Stimulated activated CD4-positive, alpha-beta T cell treated with anti-CD3 and anti-CD28 coated beads, TNF-alpha, amount 100 ng/mL, for 48 hours (primary cell): ENCODE data around the gene SPINT2.
"Not testable (repeated sequence)": the region's sequence is repeated elsewhere in the genome, so short reads cannot be mapped to it uniquely, and the experiment has no call there.

Source experiments
- DNase-seq, 3 donors: peaks; one replicate each; pipeline ENCODE4 v3.0.0-alpha.2; 2020; ENCODE audit warnings: low read depth in 3 of 3

Gene SPINT2

GRCh38 chr19:38264486-38265212 lies at the start of gene SPINT2:
Gene SPINT2 (plus strand): TSS chr19:38264573. CDS start chr19:38264893, 320 bp downstream.
- peak in 1 of 3 donors; percentile 15 for DNase-seq

DNA sequence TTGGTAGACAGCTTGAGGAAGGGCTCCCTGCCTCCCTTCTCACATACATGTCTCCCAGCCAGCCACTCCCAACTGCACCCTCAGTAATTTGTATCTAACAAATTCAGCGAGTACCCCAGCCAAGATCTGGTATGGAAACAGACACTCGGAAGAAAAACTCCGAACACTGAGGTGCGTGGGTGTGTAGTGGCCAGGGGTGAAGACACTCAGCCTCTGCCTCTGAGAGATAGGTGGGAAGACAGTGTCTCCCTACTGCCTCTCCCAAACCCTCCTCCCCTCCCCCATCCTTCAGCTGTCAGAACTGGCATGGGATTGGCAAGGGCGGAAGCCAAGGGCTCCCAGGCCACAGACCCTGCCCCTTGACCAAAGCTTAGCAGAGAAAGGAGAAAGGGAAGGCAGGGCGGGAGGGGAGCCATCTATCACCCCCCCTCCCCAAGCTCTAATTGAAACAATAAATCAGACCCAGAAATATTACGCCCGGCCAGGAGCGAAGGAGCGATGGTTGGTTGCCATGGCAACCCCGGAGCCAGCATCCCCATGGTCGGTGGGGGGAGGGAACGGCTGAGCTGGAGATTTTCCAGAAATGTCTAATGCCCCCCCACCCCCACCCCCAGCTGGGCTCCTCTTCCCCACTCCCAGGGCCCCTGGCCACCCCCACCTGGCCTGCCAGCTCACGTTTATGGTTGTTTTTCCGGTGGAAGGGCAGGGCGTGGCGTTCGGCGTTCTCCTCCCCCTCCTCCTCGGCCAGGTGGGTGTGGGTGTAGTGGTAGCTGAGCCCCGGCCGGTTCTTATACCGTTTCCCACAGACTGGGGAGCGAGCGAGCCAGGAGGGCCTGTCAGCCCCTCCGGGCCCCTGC lies 47.4 kb upstream of the SPINT2 start:
- DNase-seq, result no peak

GRCh38 chr19:38218204-38218603 lies 46.2 kb upstream of the SPINT2 start:
- DNase-seq, result no peak

DNA sequence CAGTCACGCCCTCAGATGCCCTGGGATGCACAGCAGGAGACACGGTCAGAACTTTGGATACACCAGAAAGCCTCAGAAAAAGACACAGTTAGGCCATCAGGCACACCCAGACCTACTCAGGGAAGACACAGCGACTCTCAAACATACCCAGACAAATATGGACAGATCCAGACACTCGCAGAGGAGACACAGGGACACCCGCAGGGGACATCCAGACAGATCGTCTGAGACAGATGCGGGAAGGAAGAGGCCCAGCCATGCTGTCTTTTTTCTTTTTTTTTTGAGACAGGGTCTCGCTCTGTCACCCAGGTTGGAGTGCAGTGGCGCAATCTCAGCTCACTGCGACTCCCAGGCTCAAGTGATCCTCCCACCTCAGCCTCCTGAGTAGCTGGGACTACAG lies 45.2 kb upstream of the SPINT2 start:
- DNase-seq, result no peak

DNA sequence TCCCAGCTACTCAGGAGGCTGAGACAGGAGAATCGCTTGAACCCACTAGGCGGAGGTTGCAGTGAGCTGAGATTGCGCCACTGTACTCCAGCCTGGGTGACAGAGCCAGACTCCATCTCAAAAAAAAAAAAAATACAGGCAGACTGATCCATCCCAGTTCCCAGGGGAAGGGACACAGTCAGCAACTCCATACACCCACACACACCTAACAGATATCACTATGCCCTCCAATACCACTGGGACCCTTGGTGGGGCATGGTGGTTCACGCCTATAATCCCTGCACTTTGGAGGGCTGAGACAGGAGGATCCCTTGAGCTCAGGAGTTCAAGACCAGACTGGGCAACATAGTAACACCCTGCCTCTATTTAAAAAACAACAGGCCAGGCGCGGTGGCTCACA lies 43.0 kb upstream of the SPINT2 start:
- DNase-seq, result no peak

DNA sequence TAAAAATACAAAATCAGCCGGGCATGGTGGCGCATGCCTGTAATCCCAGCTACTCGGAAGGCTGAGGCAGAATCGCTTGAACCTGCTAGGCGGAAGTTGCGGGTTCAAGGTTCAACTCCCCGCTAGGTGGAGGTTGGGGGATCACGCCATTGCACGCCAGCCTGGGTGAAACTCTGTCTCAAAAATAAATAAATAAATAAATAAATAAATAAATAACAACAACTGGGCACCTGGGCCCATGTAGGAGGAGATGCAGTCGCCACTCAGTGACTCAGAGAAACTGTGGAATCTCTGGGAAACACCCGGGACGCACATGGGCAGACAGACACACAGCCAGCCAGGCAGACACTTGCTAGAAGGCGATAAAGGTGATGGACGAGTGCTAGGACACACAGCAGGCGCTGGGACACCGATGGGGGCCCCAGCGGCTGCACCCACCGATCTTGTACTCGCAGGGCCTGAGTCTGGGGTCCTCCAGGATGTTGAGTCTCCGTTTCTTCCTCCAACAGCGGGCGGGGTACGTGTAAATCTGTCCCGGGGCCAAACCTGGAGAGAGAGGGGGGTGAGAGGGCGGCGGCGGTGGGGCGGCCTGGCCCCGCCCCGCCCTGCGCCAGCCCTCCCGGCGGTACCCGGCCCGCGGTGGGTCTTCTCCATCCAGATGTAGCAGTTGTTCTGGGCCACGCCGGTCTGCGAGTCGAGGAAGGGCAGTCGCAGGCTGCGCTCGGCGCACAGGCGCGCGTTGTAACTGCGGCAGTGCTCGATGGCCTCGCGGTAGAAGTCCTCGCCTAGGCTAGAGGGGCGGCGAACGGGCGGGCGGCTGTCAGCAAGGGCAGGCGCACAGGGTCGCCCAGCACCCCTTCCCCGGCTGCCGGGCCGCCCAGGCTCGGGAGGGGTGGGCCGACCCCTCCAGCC lies 42.2 kb upstream of the SPINT2 start:
- DNase-seq, result no peak

- DNase-seq, result no peak
These were observed 41.3 kb upstream of the SPINT2 start for GRCh38 chr19:38223119-38223523.

DNA sequence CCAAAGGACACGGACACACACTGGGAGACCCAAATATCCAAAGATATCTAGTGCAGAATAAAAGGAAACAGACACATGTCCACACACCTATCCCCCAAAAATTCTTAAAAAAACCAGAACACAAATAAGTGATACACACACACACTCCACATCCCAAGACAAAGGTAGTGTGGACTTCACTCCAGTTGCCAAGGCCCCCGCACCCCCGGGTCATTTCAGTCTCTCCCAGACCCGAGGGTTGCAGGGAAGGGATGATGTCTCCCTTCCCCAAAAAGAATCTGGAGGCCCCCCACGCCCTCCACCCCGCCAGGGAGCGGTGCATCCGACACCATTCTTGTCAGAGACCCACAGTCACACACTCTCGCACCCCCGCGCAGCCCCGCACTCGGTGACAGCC lies 40.8 kb upstream of the SPINT2 start:
- DNase-seq, result no peak

GRCh38 chr19:38224014-38224862 lies 40.1 kb upstream of the SPINT2 start, which contains the start of gene DPF1:
Gene DPF1 (minus strand): TSS chr19:38224222. CDS start chr19:38224142, 80 bp downstream.
- peak in 2 of 3 donors; percentile 48 to 50 for DNase-seq

DNA sequence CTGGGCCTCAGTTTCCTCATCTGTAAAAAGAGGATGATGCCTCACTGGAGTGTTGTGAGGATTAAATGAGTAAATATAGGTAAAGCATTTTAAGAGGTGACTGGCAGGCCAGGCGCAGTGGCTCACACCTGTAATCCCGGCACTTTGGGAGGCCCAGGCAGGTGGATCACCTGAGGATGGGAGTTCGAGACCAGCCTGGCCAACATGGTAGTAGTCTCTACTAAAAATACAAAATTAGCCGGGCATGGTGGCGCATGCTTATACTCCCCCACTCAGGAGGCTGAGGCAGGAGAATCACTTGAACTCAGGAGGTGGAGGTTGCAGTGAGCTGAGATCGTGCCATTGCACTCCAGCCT lies 39.5 kb upstream of the SPINT2 start:
- DNase-seq, result not testable (repeated sequence)

GRCh38 chr19:38227287-38228004 lies 36.9 kb upstream of the SPINT2 start:
- no peak for DNase-seq

DNA sequence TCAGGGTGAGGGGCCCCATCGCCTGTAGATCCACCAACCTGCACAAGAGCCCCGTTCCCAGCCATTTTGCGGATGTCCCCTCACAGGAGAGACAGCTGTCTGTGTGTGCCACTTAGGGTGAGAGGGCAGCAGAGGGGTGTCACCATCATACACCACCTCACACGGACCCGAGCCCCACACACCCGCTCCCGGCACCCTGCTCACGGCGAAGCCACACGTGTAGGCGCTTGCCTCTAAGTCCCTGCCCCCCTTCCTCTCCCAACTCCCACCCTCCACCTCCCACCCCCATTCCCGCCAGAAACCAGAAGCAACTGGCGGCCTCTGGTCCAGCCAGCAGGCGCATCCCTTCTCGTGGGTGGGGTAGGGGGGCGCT lies 36.4 kb upstream of the SPINT2 start:
- no peak for DNase-seq

GRCh38 chr19:38228491-38229439 lies 35.6 kb upstream of the SPINT2 start:
- no peak for DNase-seq

DNA sequence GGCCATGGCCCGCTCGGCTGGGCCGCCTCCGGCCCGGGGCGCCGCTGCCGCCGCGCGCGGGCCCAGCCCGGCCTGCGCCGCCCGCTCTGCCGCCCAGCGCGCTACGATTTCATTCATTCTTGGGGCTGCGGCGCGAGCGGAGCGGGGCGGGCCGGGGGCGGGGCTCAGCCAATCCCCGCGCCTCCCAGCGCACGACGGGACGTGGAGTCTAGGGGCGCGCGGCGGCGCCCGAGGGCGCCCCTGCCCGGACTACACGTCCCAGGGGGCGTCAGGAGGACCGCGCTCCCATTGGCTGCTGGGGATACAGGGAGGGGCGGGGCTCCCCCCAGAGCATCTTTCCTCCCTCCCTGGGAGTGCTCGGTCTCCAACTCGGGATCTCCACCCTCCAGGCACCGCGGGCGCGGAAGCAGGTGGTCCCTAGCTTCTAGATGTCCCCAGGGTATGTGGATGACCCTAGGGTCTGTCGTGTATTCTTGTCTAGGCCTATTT lies 34.7 kb upstream of the SPINT2 start:
- peak; percentile 50 to 71 (median 68) for DNase-seq

DNA sequence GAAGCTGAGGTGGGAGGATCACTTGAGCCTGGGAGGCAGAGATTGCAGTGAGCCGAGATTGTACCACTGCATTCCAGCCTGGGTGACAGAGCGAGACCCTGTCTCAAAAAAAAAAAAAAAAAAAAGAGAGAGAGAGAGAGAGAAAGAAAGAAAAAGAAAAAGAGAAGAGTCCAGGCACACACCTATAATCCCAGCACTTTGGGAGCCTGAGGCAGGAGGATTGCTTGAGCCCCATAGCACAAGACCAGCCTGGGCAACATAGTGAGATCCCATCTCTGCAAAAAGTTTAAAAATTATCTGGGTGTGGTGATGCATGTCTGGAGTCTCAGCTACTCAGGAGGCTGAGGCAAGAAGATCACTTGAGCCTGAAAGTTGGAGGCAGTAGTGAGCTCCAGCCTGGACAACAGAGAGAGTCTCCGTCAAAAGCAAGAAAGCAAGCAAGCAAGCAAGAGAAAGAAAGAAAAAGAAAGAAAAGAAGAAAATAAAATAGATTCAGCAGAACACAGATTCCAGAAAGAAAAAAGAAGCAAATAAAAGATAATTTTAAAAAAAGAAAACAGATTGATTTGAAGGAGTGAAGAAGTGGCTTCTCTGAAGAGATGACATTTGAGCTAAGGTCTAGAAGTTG lies 33.8 kb upstream of the SPINT2 start:
- DNase-seq, result not testable (repeated sequence)

DNA sequence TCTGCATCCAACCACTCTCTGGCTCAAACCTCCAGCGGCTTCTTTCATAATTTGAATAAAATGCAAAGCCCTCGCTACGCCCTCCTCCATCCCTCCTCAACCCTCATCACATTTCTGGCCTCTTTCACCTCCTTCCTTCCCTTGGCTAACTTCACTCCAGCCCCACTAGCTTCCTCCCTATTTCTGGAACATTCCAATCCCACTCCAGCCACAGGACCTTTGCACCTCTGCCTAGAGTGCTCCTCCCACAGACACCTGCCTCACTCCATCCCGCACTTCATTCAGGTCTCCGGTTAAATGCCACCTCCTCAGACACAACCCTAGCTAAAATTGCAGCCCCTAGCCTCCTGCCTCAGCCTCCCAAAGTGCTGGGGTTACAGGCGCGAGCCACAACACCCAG lies 32.5 kb upstream of the SPINT2 start:
- DNase-seq, result no peak

DNA sequence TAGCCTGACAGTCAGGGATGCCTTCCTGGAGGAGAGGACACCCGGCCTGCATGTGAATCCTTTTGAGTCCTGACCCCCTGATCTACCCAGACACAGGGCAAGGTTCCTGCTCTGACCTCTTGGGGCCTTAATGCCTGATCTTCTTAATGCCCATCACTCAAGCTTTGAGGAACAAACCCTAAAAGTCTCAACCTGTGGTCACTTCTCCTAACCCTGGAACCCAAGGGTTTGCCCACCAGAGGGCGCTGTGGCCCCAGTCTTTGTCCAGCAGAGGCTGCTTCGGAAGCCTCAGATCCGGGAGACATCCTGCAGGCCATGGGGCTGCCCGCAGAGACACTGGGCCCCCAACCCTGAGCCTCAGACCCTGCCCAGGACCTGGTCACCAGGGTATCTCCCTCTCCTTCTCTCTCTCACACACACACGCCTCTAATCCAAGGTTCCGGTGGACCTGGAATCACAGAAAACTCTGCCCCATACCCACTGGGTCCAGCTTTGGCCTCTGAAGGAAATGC lies 30.6 kb upstream of the SPINT2 start:
- DNase-seq, result peak; percentile 68 to 76 (median 76)

- no peak for DNase-seq
These were observed 29.8 kb upstream of the SPINT2 start for GRCh38 chr19:38234615-38235014.
